Spleen (tissue), 7 donors: ENCODE results near the gene TTC27.

Experiments used
- CTCF ChIP-seq, 11 experiments: fragments of 200-600 bp in 7 of 11; fragments of 450-650 bp in 4 of 11; sonication (generic) in 4 of 11; IDR thresholded peaks in 8 of 11; conservative IDR thresholded peaks in 3 of 11; 1 replicate in 7 of 11; 2 replicates in 4 of 11; pipeline versions ENCODE4 v1.4.0 to v1.8.0; 2016 to 2021; ENCODE audit warnings: antibody characterized with exemption in 11 of 11, inconsistent platforms in 4 of 11, mild to moderate bottlenecking in 1 of 11
- POLR2A ChIP-seq, 3 donors: fragments of 450-650 bp; IDR thresholded peaks; one replicate each; pipeline ENCODE4 v1.5.1; 2017; ENCODE audit warnings: antibody characterized with exemption in 3 of 3, mild to moderate bottlenecking in 1 of 3
- POLR2AphosphoS5 ChIP-seq, 3 donors: sonication (generic); formaldehyde crosslinking; IDR thresholded peaks; one replicate each; pipeline ENCODE4 v1.5.1; 2017; ENCODE audit warnings: antibody characterized with exemption in 3 of 3
- donor health status: DM: no; HTN: no; CAD: no; lungs with moderate emphysema.
- donor health status: DM: no; HTN: no; CAD: no.
- donor health status: DM: no; HTN: no; CAD: no.

- TF ChIP-seq CTCF (IDR thresholded peaks at IDR 0.05 in 8 of 11, conservative IDR thresholded peaks at IDR 0.05 in 3 of 11) (no peak), POLR2A (IDR thresholded peaks at IDR 0.05) (no peak), POLR2AphosphoS5 (IDR thresholded peaks at IDR 0.05) (no peak)
Observed at GRCh38 chr2:32632089-32632488, 4.2 kb downstream of the TTC27 start.
